Left ventricle myocardium inferior (tissue), 1 donor: ENCODE results near the gene OR6B3. TPM values are rescaled to one million over a fixed set of nuclear protein-coding genes. Genes with fewer than 3 reads are reported as not detected.

Source experiments
- DNase-seq: peaks from one replicate; pipeline ENCODE4 v3.0.0-alpha.2; 2020
- H3K27ac ChIP-seq: fragments of 200-600 bp; replicated peaks from 2 replicates; pipeline ENCODE4 v1.8.0; 2021
- H3K27me3 ChIP-seq: fragments of 200-600 bp; 2 replicates; pipeline ENCODE4 v1.8.0; 2021; ENCODE audit warnings: low read depth
- H3K36me3 ChIP-seq: fragments of 200-600 bp; 2 replicates; pipeline ENCODE4 v1.8.0; 2021
- H3K4me1 ChIP-seq: fragments of 200-600 bp; 2 replicates; pipeline ENCODE4 v1.8.0; 2021
- H3K4me3 ChIP-seq: fragments of 200-600 bp; 2 replicates; pipeline ENCODE4 v1.8.0; 2021; ENCODE audit warnings: mild to moderate bottlenecking, moderate library complexity
- H3K9me3 ChIP-seq: fragments of 200-600 bp; replicated peaks from 2 replicates; pipeline ENCODE4 v1.8.0; 2021
- intact Hi-C: fragments of 100-400 bp; cut with micrococcal nuclease; formaldehyde crosslinking; loops from one replicate; pipeline ENCODE4 v1.11.0; 2022
- total RNA-seq: library from RNA; stranded (reverse); fragmentation: NEBNext Ultra II Directional; extraction: Animal tissue kit (Norgen Biotek cat#: 25700); gene quantifications from one replicate; pipeline ENCODE4 v1.2.1, GENCODE V29; 2021
- TF ChIP-seq, protein P1 (sequence below): fragments of 200-600 bp; IDR thresholded peaks from 2 replicates; pipeline ENCODE4 v1.8.0; 2021; ENCODE audit warnings: antibody characterized with exemption, mild to moderate bottlenecking, borderline replicate concordance
- donor health status: DM: no; HTN: yes; CAD: no; lungs with severe emphysema.

Gene OR6B3
- total RNA-seq, 1 donor from 2014 or later: not detected

DNA sequence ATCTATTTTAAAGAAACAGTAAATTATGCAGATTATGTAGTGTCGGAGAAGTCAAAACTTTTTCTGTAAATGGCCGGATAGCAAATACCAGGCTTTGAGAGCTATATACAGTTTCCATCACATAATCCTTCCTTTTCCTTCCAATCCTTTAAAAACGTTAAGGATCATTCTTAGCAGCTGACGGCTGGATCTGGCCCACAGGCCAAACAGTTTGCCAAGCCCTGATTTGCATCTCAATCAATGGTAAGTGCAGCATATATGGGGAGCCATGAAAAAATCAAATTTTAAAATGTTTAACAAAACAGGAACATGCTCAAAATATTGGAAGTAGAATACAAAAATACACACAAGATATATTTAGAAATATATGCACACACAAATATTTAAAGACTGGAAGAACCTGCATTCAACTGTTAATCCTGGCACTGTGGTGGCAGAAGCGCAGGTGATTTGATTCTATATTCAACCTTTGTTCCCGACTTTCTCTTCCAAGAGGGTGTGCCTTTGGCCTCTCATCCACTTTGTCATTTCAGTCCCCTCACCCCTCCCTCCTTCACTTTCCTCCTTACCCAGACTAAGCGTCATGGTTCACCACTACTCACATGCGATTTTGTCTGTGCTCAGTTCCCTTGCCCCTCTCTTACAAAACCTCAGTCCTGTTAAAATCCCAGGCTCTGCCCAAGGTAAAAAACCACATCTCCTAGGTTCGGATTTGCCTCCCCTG, 55.5 kb downstream of the OR6B3 start:
- Histone ChIP-seq H3K4me3 (no peak overlapping the region), H3K4me1 (peaks cover 9% of the 10 kb centered on the region), H3K27me3 (no peaks in the 10 kb centered on the region), H3K36me3 (peaks cover 64% of the 10 kb centered on the region), H3K27ac (peak overlapping the region; percentile 43), H3K9me3 (no peaks in the 10 kb centered on the region)
- TF ChIP-seq, protein P1, sequence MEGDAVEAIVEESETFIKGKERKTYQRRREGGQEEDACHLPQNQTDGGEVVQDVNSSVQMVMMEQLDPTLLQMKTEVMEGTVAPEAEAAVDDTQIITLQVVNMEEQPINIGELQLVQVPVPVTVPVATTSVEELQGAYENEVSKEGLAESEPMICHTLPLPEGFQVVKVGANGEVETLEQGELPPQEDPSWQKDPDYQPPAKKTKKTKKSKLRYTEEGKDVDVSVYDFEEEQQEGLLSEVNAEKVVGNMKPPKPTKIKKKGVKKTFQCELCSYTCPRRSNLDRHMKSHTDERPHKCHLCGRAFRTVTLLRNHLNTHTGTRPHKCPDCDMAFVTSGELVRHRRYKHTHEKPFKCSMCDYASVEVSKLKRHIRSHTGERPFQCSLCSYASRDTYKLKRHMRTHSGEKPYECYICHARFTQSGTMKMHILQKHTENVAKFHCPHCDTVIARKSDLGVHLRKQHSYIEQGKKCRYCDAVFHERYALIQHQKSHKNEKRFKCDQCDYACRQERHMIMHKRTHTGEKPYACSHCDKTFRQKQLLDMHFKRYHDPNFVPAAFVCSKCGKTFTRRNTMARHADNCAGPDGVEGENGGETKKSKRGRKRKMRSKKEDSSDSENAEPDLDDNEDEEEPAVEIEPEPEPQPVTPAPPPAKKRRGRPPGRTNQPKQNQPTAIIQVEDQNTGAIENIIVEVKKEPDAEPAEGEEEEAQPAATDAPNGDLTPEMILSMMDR: no peak
- intact Hi-C loops: no loop called here
- no peak for DNase-seq

Other genes with a start within 250 kb of the OR6B3 start
- gene NDUFA10, start 28.2 kb downstream of the OR6B3 start, total RNA-seq: 412 TPM
- gene OR6B2, start 23.1 kb downstream of the OR6B3 start, total RNA-seq: not detected
- gene COPS9, start 82.8 kb upstream of the OR6B3 start, total RNA-seq: 190 TPM
- not detected for gene OTOS, start 87.1 kb upstream of the OR6B3 start, total RNA-seq